Subcutaneous abdominal adipose tissue (tissue), 5 donors: ENCODE data around the gene ANKLE2.

Experiments
- H3K27ac ChIP-seq: one replicate; pipeline ENCODE4 v1.7.0; 2013; ENCODE audit warnings: low read depth, mild to moderate bottlenecking, inconsistent platforms, low read length, moderate library complexity
- H3K27me3 ChIP-seq, 5 donors: one replicate each; pipeline ENCODE4 v1.7.0; 2013; ENCODE audit warnings: low read length in 5 of 5, inconsistent platforms in 1 of 5; ENCODE audit not compliant: control insufficient read depth in 5 of 5, insufficient read depth in 4 of 5
- H3K36me3 ChIP-seq, 5 donors: one replicate each; pipeline ENCODE4 v1.7.0; 2013; ENCODE audit warnings: low read length in 5 of 5; ENCODE audit not compliant: control insufficient read depth in 5 of 5, insufficient read depth in 5 of 5
- H3K4me1 ChIP-seq, 5 donors: one replicate each; pipeline ENCODE4 v1.7.0; 2013; ENCODE audit warnings: low read length in 5 of 5, mild to moderate bottlenecking in 3 of 5, moderate library complexity in 1 of 5; ENCODE audit not compliant: control insufficient read depth in 5 of 5, insufficient read depth in 5 of 5
- H3K4me3 ChIP-seq, 5 donors: one replicate each; pipeline ENCODE4 v1.7.0; 2013; ENCODE audit warnings: low read length in 5 of 5, low read depth in 1 of 5
- H3K9ac ChIP-seq, 5 donors: one replicate each; pipeline ENCODE4 v1.7.0; 2013; ENCODE audit warnings: low read length in 5 of 5, mild to moderate bottlenecking in 4 of 5, moderate library complexity in 3 of 5
- H3K9me3 ChIP-seq, 5 donors: one replicate each; pipeline ENCODE4 v1.7.0; 2013; ENCODE audit warnings: low read length in 5 of 5; ENCODE audit not compliant: control insufficient read depth in 5 of 5
- donor health status: healthy.
- donor health status: healthy.
- donor health status: healthy.
- donor health status: healthy.
- donor health status: healthy.

The ANKLE2 gene

DNA sequence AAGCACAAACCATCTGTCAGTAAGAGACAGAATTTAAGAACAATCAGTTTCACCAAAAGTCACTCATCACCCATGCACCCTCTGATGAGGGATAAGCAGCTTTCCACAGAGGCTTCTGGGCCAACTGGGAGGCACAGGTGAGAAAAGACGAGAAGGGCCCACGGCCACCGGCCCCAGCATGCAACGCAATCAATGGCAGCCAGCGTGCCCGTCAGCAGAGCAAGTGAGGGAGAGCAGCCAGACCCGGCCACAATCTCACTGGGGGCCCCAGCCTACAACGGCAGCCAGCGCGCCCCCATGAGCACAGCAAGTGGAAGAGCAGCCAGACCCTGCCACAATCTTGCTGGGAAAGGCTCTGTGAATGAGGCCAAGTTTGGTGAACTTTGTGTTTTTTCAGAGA is 13.3 kb downstream of the ANKLE2 start:
- H3K9ac ChIP-seq: no peak overlapping the region
- H3K4me3 ChIP-seq: no peak overlapping the region
- H3K36me3 ChIP-seq: peaks cover 6 to 91% (median 81%) of the 10 kb centered on the region in 5 donors
- no peak overlapping the region for H3K27ac ChIP-seq
- no peaks in the 10 kb centered on the region for H3K4me1 ChIP-seq
- H3K9me3 ChIP-seq: no peaks in the 10 kb centered on the region
- no peaks in the 10 kb centered on the region for H3K27me3 ChIP-seq

- Histone ChIP-seq H3K36me3 (peaks cover 8 to 90% (median 83%) of the 10 kb centered on the region in 5 donors), H3K4me3 (no peak overlapping the region), H3K27me3 (no peaks in the 10 kb centered on the region), H3K9me3 (no peaks in the 10 kb centered on the region), H3K4me1 (no peaks in the 10 kb centered on the region), H3K27ac (no peak overlapping the region), H3K9ac (no peak overlapping the region)
Measured at GRCh38 chr12:132747896-132748295, 13.7 kb downstream of the ANKLE2 start.

- Histone ChIP-seq H3K36me3 (peaks cover 11 to 90% (median 84%) of the 10 kb centered on the region in 5 donors), H3K9ac (no peak overlapping the region), H3K4me3 (no peak overlapping the region), H3K27ac (no peak overlapping the region), H3K27me3 (no peaks in the 10 kb centered on the region), H3K4me1 (no peaks in the 10 kb centered on the region), H3K9me3 (no peaks in the 10 kb centered on the region)
Measured at GRCh38 chr12:132747395-132747794, 14.2 kb downstream of the ANKLE2 start.

- Histone ChIP-seq H3K36me3 (peaks cover 18 to 92% (median 88%) of the 10 kb centered on the region in 5 donors), H3K27ac (no peak overlapping the region)
Measured at GRCh38 chr12:132746613-132747012, 15.0 kb downstream of the ANKLE2 start.

DNA sequence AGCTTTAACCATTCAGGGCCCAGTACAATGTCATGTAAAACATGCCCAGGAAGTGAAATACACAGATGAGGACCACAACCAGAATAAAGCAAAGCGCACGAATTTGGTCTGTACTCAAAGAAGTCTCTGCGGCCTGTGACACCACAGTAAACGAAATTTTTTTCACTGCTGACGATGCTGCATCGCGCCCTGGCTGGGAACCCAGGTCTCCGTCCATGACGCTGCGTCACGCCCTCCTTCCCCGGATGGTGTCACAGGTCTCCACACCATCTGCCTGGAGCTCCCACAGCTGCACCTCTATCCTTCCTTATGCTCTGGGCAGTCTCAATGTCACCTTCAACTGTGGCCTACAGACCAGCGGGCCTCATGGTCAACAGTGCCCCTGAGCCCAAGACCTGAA is 17.8 kb downstream of the ANKLE2 start:
- Histone ChIP-seq H3K27me3 (no peaks in the 10 kb centered on the region), H3K4me1 (no peaks in the 10 kb centered on the region), H3K4me3 (no peak overlapping the region), H3K9ac (no peak overlapping the region), H3K27ac (no peak overlapping the region), H3K36me3 (peaks cover 26 to 95% (median 93%) of the 10 kb centered on the region in 5 donors), H3K9me3 (no peaks in the 10 kb centered on the region)

More at GRCh38 chr12:132746613-132747012, 15.0 kb downstream of the ANKLE2 start:
- H3K9ac ChIP-seq: no peak overlapping the region
- no peaks in the 10 kb centered on the region for H3K9me3 ChIP-seq
- no peak overlapping the region for H3K4me3 ChIP-seq
- no peaks in the 10 kb centered on the region for H3K4me1 ChIP-seq
- H3K27me3 ChIP-seq: no peaks in the 10 kb centered on the region

- no peak overlapping the region for H3K27ac ChIP-seq
- H3K4me3 ChIP-seq: no peak overlapping the region
- peaks cover 26 to 92% (median 87%) of the 10 kb centered on the region in 5 donors for H3K36me3 ChIP-seq
- no peaks in the 10 kb centered on the region for H3K4me1 ChIP-seq
- no peaks in the 10 kb centered on the region for H3K9me3 ChIP-seq
- H3K27me3 ChIP-seq: no peaks in the 10 kb centered on the region
- H3K9ac ChIP-seq: no peak overlapping the region
Measured at GRCh38 chr12:132741620-132742019, 20.0 kb downstream of the ANKLE2 start.

GRCh38 chr12:132740652-132741051 is 21.0 kb downstream of the ANKLE2 start:
- Histone ChIP-seq H3K36me3 (peaks cover 23 to 93% (median 87%) of the 10 kb centered on the region in 5 donors), H3K9ac (no peak overlapping the region), H3K27ac (no peak overlapping the region), H3K4me3 (no peak overlapping the region), H3K4me1 (no peaks in the 10 kb centered on the region), H3K9me3 (no peaks in the 10 kb centered on the region), H3K27me3 (no peaks in the 10 kb centered on the region)

GRCh38 chr12:132740313-132740646 is 21.4 kb downstream of the ANKLE2 start:
- Histone ChIP-seq H3K27me3 (no peaks in the 10 kb centered on the region), H3K27ac (no peak overlapping the region), H3K9ac (no peak overlapping the region), H3K36me3 (peaks cover 23 to 93% (median 87%) of the 10 kb centered on the region in 5 donors), H3K4me3 (no peak overlapping the region), H3K4me1 (no peaks in the 10 kb centered on the region), H3K9me3 (no peaks in the 10 kb centered on the region)

DNA sequence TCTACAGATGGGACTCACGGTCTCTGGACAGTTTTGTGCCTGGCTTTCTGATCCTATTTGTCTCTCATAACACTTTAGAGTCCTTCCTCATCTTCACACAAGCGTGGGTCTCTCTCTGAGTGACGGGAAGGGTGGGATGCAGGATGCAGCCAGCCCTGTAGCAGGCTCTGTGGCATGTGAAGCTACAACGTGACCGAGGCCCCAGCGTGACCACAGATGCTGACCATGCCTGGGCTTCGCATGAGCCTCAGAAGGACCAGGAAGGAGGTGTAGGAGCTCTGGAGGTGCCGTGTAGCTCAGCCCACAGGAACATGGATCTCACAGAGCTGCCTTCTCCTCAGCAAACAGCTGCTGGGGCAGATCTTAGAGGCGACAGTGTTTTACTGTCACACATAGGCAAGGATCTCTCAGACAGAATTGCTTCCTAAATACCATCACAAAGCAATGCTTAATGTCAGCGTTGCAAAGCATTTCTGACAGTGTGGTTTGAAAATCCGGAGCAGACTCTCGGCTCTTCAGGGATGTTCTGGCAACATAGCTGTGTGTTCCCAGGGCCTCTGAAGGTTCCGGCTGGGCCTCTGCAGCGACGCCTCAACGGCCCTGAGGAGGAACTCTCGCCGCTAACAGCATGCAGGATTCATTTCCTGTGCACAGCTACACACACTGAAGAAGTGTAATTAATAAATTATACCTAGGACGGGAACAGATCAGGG is 21.9 kb downstream of the ANKLE2 start:
- Histone ChIP-seq H3K27ac (no peak overlapping the region), H3K4me1 (no peaks in the 10 kb centered on the region), H3K36me3 (peaks cover 23 to 93% (median 87%) of the 10 kb centered on the region in 5 donors), H3K9me3 (no peaks in the 10 kb centered on the region), H3K9ac (no peak overlapping the region), H3K4me3 (no peak overlapping the region), H3K27me3 (no peaks in the 10 kb centered on the region)

GRCh38 chr12:132736913-132737312 is 24.7 kb downstream of the ANKLE2 start:
- Histone ChIP-seq H3K27me3 (no peaks in the 10 kb centered on the region), H3K4me1 (peaks cover 0 to under 1% (median 0%) of the 10 kb centered on the region in 5 donors), H3K27ac (no peak overlapping the region), H3K9me3 (no peaks in the 10 kb centered on the region), H3K36me3 (peaks cover 14 to 94% (median 91%) of the 10 kb centered on the region in 5 donors), H3K4me3 (no peak overlapping the region), H3K9ac (no peak overlapping the region)
